Dermis lymphatic vessel endothelial cell (primary cell): ENCODE measurements around the gene TDP2. TPM values are rescaled to one million over a fixed set of nuclear protein-coding genes. Genes with fewer than 3 reads are reported as not detected.

Source experiments
- total RNA-seq: library from RNA; depleted of rRNA; stranded (reverse); fragments of >200 nt; gene quantifications from 2 replicates; pipeline ENCODE4 v1.2.1, GENCODE V29; 2014

TDP2 gene
- total RNA-seq: 17.3 and 23.7 TPM in 2 replicates

GRCh38 chr6:24666641-24667377 is at the start of gene TDP2, which contains the start of gene ACOT13:
TSS of gene TDP2 (minus strand) at chr6:24666899. CDS start at chr6:24666862, 37 bp downstream.
TSS of gene ACOT13 (plus strand) at chr6:24667077. CDS start at chr6:24667264, 187 bp downstream.

Other genes starting within 250 kb of the TDP2 start
- gene GPLD1, start 177.3 kb downstream of the TDP2 start, total RNA-seq: 0.22 and 0.43 TPM in 2 replicates
- gene ALDH5A1, start 171.9 kb downstream of the TDP2 start, total RNA-seq: 0.87 and 2.2 TPM in 2 replicates
- under 0.01 TPM in 1 of 2 replicates, not detected in the other for gene KIAA0319, start 20.7 kb downstream of the TDP2 start, total RNA-seq
- gene ACOT13, start 178 bp upstream of the TDP2 start, total RNA-seq: 4.6 and 5.1 TPM in 2 replicates
- gene C6orf62, start 52.3 kb upstream of the TDP2 start, total RNA-seq: 90.1 and 101 TPM in 2 replicates
- 11.2 and 11.3 TPM in 2 replicates for gene GMNN, start 108.0 kb upstream of the TDP2 start, total RNA-seq
- not detected in 2 replicates for gene ARMH2, start 132.0 kb upstream of the TDP2 start, total RNA-seq